Umbilical cord (tissue), 2 donors: ENCODE data around the gene CCT3. TPM values are rescaled to one million over a fixed set of nuclear protein-coding genes. Genes with fewer than 3 reads are reported as not detected.
"Not testable (repeated sequence)": the region's sequence is repeated elsewhere in the genome, so short reads cannot be mapped to it uniquely, and the experiment has no call there.

Source experiments
- DNase-seq: peaks from one replicate; pipeline ENCODE4 v3.0.0-alpha.2; 2015; ENCODE audit warnings: low spot score
- total RNA-seq: library from RNA; depleted of rRNA; stranded (reverse); fragments of >200 nt; gene quantifications from one replicate; pipeline ENCODE4 v1.2.3, GENCODE V29; 2014; ENCODE audit warnings: low replicate concordance; ENCODE audit not compliant: insufficient read depth

Gene CCT3
- total RNA-seq, 1 donor from 2014 or later: 240 TPM

DNA sequence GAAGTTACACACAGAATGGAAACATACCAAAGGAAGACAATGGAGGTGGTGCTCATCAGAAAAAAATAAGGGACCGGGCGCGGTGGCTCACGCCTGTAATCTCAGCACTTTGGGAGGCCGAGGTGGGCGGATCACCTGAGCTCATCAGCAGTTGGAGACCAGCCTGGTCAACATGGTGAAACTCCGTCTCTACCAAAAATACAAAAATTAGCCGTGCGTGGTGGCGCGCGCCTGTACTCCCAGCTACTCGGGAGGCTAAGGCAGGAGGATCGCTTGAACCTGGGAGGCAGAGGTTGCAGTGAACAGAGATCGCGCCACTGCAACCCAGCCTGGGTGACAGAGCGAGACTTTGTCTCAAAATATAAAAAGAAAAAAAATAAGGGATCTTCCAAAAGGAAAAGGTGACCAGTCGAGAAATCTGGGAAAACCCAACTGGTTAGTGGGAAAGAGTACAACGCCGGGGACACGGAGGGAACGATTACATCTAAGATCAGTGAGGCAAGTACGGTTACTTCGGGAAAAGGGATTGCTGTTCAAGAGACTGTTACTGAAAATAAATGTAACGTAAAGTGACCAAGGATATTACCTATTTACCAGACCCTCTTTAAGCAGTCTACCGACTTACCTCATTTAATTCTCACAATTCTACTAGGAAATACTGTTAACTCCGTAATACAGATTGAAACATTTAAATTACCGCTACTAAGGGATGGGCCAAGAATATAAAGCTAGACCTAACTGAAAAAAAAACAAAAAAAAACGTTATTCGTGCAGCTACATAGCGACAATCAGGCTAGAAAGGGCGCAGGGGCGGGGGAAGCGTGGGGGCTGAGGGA lies 822 bp downstream of the CCT3 start:
- DNase-seq: no peak

DNA sequence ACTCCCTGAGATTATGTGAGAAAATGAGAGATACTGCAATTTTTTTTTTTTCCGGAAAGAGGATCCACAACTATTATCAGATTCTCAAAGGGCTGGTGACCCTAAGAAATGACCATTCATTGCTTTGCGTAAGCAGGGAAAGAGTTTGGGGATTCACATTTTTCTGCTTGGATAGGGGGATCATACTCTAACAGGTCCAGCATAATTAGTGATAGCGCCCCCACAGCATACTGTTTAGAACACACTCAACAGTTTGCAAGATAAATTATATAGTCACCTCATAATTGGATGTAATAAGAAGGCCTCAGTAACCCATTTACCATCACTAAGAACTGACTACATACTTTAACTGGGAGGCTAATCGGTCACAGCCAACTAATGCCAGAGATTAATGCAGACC lies 1.9 kb downstream of the CCT3 start:
- no peak for DNase-seq

DNA sequence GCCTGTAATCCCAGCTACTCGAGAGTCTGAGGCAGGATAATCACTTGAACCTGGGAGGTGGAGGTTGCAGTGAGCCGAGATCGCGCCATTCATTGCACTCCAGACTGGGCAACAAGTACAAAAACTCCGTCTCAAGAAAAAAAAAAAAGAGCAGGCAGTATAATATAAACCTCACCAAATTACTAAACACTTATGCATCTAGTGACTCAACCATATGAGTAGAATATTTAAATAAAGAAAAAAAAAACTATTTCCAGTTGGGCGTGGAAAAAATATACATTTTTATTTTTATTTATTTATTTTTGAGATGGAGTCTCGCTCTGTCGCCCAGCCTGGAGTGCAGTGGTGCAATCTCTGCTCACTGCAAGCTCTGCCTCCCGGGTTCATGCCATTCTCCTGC lies 14.9 kb downstream of the CCT3 start:
- not testable (repeated sequence) for DNase-seq

DNA sequence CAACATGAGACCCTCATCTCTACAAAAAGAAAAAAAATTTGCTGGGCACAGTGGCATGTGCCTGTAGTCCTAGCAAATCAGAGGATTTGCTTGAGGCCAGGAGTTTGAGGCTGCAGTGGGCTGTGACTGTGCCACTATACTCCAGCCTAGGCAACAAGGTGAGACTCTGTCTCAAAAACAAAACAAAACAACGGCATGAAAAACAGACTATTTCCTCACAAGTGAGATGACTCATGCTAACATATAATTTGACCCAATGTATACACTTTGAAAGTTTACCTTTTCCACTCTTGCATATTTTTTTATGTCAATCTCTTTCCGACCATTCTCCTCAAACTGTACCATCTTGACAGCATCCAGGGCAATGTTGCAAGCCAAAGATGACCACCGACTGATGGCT lies 17.5 kb downstream of the CCT3 start:
- DNase-seq: no peak

DNA sequence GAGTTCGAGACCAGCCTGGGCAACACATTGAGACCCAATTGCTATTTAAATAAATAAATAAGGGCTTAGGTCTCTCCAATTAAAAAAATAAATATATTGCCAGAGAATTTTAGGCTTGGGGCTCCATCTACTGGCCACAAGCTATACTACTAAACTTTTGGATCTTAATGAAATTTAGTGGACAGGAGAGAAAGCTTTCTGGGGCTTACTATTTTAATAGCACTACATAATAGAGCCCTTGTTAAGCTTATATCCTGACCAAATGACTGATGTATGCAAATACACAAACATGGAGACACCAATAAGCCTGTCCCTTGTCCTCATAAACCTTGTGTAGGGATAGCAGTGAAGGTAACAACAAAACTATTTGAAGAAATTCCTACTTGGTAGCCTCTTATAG lies 18.4 kb downstream of the CCT3 start:
- peak; percentile 15 for DNase-seq

DNA sequence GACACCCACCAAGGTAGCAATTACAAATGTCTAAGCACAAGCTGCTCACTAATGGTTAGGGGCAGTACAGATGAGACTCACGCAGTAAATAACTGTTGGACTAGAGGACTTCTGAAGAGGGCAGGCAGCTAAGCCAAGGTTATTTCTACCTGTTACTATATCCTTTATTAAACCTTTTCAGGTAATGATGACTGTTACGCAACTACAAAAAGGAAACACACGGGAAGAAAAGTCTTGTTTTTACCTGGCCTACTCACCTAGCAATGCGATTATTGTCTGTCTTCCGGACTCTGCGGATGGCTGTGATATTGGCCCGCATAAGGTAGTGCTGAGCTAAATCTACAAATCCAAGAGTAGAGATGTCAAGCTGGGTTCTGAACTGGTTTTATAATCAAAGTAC lies 21.2 kb downstream of the CCT3 start:
- DNase-seq: no peak

DNA sequence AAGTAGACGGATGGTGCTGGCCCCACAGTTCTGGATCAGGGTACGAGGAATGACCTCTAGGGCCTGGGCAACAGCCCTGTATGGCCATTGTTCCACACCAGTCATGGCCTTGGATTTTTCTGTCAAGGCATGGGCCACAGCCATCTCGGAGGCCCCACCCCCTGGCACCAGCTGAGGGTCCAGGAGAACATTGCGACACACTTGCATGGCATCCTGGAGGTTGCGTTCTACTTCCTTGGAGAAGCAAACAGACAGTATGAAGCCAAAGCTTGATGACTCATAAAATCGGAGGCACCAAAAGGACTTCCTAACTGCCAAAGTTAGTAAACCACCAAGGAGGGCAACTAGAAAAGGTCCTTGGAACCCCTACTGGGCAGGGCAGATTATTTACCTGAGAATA lies 27.1 kb downstream of the CCT3 start:
- DNase-seq: no peak

DNA sequence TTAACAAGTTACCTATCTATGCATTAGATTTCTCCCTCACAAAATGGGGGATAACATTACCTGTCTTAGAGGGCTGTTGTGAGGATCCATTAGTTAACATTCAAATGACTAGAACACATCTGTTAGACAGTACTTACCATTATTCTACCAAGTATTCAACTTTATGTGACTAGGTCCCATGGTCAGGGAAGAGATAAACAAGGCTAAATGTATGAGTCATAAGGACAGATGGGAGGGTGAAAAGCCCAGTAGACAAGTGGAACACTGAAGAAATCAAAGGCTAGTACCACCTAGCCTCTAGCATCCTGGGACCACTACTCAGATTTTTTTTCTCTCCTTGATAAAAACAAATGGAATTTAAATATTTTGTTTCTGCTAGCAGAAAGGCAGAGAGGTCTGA lies 30.0 kb downstream of the CCT3 start:
- no peak for DNase-seq

DNA sequence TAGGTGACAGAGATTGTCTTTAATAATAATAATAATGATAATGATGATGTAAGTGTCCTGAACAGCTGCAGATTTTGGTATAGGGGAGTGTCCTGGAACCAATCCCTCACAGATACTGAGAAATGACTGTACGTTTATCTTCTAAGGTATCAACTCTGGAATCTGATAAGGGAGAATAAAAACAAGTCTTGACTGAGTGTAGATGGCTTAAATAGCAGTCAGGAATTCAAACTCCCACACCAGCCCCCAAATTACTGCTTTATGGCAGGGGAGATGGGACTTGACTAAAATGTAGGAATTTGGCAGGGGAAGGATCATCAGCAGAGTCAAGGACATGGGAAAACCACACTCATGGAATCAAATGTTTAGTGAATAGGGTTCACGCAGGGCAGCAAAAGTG lies 32.9 kb downstream of the CCT3 start:
- DNase-seq: no peak

DNA sequence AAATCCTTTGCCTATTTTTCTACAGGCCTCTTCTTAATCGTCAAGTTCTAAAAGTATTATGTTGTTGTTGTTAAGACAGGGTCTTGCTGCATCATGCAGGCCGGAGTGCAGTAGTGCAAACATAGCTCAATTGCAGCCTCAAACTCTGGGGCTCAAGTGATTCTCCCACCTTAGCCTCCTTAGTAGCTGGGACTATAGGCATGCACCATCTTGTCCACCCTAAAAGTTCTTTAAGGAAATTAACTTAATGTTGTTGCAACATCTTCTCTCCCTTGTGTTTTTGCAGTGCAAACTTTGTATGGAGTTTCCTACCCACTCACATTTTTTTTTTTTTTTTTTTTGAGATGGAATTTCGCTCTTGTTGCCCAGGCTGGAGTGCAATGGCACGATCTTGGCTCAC lies 34.9 kb downstream of the CCT3 start:
- DNase-seq: no peak

DNA sequence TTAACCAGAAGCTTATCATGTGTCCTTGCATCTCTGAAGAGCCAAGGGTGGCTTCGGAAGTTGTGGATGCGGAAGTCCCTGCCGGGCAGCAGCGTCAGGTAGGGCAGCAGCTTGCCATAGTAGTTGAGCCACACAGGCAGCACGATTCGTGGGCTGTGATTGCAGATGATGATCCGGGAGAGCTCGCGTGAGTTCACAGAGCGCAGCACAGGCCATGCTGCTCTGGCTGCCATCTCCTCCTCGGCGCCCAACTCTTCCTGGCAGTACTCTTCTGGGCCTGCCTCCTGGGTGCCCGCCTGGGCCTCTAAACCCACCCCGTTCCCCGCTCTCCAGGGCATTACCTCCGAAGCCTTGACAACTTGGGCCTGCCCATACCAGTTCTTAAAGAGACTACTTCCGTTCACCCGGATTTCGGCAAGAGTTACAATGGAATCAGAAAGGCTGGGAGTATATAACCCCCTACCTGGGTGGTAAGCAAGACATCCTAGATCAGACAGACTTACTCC lies 39.2 kb downstream of the CCT3 start, which contains the start of gene VHLL:
TSS of gene VHLL (minus strand) at position 456 of the 506 bp plus-strand sequence. CDS start at position 338, 118 bp downstream.
- no peak for DNase-seq

DNA sequence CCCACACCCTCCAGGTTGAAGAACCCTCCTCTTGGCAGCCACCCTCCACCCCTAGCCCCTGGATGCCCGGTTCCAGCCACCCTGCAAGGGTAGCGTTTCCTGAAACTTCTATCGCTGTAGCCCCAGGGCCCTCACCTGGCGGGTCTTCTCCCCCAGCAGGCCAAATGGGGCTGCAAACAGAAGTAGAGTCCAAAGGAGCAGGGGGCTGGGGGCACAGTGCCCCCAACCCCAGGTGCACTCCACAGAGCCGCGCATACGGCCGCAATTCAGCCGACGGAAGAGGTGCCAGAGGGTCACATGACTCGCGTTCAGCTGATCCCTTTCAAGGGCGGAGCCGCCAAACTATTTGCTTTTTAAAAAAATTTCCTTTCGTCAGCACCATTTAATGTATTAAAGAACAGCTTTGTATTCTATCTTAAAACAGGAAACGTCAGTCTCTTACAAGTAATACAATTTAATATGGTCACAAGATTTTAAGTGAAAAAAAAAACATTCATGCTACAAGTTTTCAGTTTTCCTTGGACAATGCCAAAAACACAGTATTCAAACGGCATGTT lies 42.6 kb downstream of the CCT3 start, which contains the start of gene GLMP:
TSS of gene GLMP (minus strand) at position 289 of the 557 bp plus-strand sequence. CDS start at position 255, 34 bp downstream.
- peak; percentile 83 for DNase-seq

DNA sequence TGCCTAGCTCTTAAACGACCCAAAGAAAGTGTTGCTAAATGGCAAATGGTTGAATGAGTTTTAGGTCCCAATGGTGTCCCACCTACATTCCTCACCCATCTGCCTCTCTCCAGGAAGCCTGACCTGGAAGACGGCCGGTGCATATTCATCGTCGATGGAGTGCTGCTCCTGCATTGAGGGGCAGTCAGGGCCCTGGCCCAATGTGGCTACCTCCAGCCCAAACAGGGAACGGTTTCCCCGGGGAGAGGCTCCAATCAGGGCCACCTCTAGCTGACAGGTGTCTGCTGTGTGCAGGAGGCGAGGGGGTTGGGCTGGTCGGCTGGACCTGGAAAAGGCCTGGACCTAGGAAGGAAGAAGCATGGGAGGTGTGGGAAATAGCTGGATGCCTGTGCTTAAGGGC lies 44.2 kb downstream of the CCT3 start:
- DNase-seq: no peak

DNA sequence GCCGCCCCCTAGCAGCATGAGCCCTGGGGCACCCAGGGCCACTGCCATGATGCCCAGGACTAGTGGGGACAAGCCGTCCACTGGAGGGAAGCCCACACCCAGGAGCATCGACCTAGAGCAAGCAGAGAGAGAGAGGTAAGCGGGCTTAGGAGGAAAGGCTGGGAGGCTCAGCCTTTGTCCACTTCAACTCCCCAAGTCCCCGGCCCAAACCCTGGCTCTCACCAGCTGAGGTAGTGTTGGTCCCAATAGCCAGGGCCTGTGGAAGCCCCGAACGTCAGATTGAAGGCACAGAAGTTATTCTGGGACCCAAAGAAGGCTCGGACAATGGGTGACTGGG lies 45.0 kb downstream of the CCT3 start:
- no peak for DNase-seq

DNA sequence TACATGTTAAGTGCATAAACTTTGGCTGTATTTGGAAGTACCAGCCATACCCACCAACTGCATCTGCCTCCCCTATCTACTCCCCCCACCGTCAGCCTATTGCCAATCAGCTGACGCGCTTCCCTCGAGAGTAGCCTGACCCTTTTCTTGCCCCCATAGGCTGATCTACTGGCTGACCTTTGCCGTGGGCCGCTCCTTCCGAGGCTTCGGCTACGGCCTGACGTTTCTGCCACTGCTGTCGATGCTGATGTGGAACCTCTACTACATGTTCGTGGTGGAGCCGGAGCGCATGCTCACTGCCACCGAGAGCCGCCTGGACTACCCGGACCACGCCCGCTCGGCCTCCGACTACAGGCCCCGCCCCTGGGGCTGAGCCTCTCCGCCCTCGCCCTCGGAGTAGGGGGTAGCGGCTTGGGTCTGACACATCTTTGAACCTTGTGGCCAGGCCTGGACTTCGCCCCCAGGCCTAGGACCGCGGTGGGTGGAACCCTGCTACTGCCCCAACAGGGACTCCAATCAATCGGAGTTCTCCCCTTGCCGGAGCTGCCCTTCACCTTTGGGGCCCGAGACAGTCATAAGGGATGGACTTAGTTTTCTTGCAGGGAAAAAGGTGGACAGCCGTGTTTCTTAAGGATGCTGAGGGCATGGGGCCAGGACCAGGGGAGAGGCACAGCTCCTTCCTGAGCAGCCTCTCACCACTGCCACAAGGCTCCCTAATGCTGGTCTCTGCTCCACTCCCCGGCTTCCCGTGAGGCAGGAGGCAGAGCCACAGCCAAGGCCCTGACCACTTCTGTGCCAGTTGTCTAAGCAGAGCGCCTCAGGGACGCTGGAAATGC lies 46.6 kb downstream of the CCT3 start:
- peak; percentile 94 for DNase-seq

DNA sequence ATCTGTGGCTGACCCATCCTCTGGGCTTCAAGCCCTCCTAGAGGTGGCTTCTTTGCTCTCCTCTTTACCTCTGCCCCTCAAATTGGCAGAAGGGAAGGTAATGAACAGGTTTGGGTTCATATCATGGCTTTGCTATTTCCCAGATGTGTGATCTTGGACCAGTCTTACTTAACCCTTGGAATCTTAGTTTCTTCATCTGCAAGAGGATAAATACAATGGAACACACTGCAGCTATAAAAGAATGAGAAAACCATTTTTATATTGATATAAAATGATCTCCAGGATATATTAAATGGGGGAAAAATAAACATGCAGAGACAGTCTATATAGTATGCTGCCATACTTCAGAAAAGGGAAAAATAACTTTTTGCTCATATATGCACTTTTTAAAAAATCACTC lies 48.2 kb downstream of the CCT3 start:
- DNase-seq: no peak

DNA sequence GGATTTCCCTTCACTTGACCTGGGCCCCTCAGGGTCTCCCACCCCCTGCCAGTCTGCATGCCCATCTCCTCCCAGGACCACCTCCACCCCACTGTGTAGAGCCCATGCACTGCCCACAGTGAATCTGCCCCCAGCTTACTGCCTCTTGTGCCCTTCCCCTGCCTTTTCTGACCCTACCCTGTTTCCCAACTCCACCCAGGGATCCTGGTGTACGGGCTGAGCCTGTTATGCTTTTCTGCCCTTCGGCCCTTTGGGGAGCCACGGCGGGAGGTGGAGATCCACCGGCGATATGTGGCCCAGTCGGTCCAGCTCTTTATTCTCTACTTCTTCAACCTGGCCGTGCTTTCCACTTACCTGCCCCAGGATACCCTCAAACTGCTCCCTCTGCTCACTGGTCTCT lies 52.0 kb downstream of the CCT3 start:
- DNase-seq: no peak

DNA sequence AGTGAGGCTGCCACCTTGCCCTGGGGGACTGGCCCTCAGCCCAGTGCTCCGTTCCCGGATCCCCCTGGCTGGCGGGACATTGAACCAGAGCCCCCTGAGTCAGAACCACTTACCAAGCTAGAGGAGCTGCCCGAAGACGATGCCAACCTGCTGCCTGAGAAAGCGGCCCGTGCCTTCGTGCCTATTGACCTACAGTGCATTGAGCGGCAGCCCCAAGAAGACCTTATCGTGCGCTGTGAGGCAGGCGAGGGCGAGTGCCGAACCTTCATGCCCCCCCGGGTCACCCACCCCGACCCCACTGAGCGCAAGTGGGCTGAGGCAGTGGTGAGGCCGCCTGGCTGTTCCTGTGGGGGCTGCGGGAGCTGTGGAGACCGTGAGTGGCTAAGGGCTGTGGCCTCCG lies 52.7 kb downstream of the CCT3 start:
- no peak for DNase-seq

DNA sequence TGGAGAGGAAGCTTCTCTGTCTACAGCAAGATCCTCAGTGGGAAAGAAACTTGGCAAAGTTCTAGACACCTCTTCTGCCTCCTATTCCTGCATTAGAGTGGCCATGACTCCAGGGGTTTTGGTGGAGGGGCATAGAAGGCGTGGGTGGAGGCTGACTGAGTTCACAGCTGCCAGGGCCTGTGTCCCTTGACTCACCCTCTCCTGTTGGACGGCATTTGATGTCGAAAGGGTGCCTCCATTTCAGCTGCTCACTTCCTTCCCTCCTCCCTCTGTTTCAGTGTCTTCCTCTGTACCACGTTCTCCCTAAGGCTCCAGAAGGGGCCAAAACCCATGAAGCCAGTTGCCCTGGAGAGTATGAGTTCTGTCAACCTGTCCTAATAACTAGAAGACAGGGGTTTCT lies 53.3 kb downstream of the CCT3 start:
- DNase-seq: no peak

DNA sequence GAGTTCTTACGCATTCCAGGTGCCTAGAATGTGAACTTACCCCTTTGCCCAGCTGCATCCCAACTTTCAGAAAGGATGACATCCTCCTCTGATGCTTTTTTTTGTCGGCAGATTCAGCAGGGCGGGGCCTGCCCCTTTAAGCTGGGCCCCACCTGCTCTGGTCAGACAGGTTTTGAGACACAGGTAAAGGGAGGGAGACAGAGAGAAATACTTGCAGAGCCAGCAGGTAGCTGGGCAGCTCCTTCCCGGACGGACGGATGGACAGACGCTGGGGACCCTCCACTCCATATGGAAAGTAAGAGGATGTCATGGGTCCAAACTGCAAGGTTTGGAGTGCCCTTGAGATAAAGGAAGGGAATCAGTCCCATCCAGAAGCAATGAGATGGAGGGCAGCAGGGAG lies 54.0 kb downstream of the CCT3 start, which contains the start of gene TMEM79:
TSS of gene TMEM79 (plus strand) at position 214 of the 400 bp plus-strand sequence. CDS start 902 bp downstream, outside the sequence.
- DNase-seq: peak; percentile 45

DNA sequence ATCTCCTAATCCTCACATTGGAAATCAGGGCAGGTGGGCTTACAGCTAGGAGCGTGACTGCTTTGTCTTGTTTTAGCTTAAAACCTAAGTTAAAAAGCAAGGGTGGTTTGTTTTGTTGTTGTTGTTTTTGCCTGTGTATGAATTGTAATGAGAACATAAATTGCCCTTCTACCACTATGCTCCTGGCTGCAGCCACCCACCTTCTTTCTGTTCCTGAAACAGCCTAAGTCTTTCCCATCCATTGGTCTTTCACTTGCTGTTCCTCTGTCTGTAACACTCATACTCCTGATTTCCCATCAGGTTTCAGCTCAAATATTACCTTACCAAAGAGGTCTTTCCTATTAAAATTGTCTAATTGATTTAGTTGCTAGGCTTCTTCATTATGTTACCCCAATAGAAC lies 54.6 kb downstream of the CCT3 start:
- DNase-seq: no peak
